NK-92 (cell line): Measurements from ENCODE around the gene RAB44.
"Not testable (repeated sequence)": the region's sequence is repeated elsewhere in the genome, so short reads cannot be mapped to it uniquely, and the experiment has no call there.

Source experiments
- DNase-seq: peaks from one replicate; lab custom pipeline; 2025; ENCODE audit not compliant: unreplicated experiment; lab: John Stamatoyannopoulos, UW

Gene RAB44

GRCh38 chr6:36697481-36697903, at the start of gene RAB44:
RAB44 (plus strand) TSS chr6:36697826; CDS start chr6:36704236, 6,410 bp downstream.
- no peak for DNase-seq

GRCh38 chr6:36649086-36649485, 48.5 kb upstream of the RAB44 start:
- DNase-seq, result no peak

- no peak for DNase-seq
These were observed 47.7 kb upstream of the RAB44 start for GRCh38 chr6:36649701-36650484.

GRCh38 chr6:36650848-36651478, 46.7 kb upstream of the RAB44 start:
- no peak for DNase-seq

GRCh38 chr6:36651659-36652379, 45.8 kb upstream of the RAB44 start:
- no peak for DNase-seq

GRCh38 chr6:36654469-36654868, 43.2 kb upstream of the RAB44 start:
- DNase-seq, result not testable (repeated sequence)

- DNase-seq, result no peak
These were observed 42.4 kb upstream of the RAB44 start for GRCh38 chr6:36655085-36655724.

GRCh38 chr6:36656441-36656840, 41.2 kb upstream of the RAB44 start:
- DNase-seq, result no peak

- DNase-seq, result no peak
These were observed 40.4 kb upstream of the RAB44 start for GRCh38 chr6:36657271-36657670.

- no peak for DNase-seq
These were observed 39.6 kb upstream of the RAB44 start for GRCh38 chr6:36657942-36658544.

GRCh38 chr6:36659271-36659670, 38.4 kb upstream of the RAB44 start:
- no peak for DNase-seq

GRCh38 chr6:36660771-36661471, 36.7 kb upstream of the RAB44 start:
- no peak for DNase-seq

GRCh38 chr6:36662380-36662779, 35.2 kb upstream of the RAB44 start:
- DNase-seq, result no peak

GRCh38 chr6:36662827-36663256, 34.8 kb upstream of the RAB44 start:
- no peak for DNase-seq

GRCh38 chr6:36663504-36664446, 33.9 kb upstream of the RAB44 start:
- DNase-seq, result no peak

- DNase-seq, result no peak
These were observed 32.4 kb upstream of the RAB44 start for GRCh38 chr6:36665180-36665579.

GRCh38 chr6:36666287-36666686, 31.3 kb upstream of the RAB44 start:
- DNase-seq, result no peak

GRCh38 chr6:36666826-36667591, 30.6 kb upstream of the RAB44 start:
- DNase-seq, result no peak
